HepG2 (cell line): ENCODE data around the gene DNAJB2. TPM values are rescaled to one million over a fixed set of nuclear protein-coding genes. Genes with fewer than 3 reads are reported as not detected.

Source experiments
- NR2F6 ChIP-seq, 2 experiments: IDR thresholded peaks; 2 replicates each; pipeline ENCODE4 v1.6.1; 2016; ENCODE audit warnings: antibody characterized with exemption in 1 of 2, mild to moderate bottlenecking in 1 of 2
- PCBP1 ChIP-seq: fragments of 200-400 bp; formaldehyde crosslinking; IDR thresholded peaks from 2 replicates; pipeline ENCODE4 v1.6.1; 2017; ENCODE audit warnings: mild to moderate bottlenecking, low read depth, low read length, borderline replicate concordance
- PHF8 ChIP-seq: sonication (generic); formaldehyde crosslinking; IDR thresholded peaks from 2 replicates; pipeline ENCODE4 v1.5.0; 2020; ENCODE audit warnings: missing genetic modification reagents
- POGZ ChIP-seq: sonication (generic); formaldehyde crosslinking; IDR thresholded peaks from 2 replicates; pipeline ENCODE4 v1.4.0; 2020; ENCODE audit warnings: mild to moderate bottlenecking, missing genetic modification reagents
- RXRA ChIP-seq: sonication (generic); formaldehyde crosslinking; IDR thresholded peaks from 2 replicates; pipeline ENCODE4 v1.5.1; 2020; ENCODE audit warnings: missing genetic modification reagents
- SCMH1 ChIP-seq: sonication (generic); formaldehyde crosslinking; IDR thresholded peaks from 2 replicates; pipeline ENCODE4 v1.9.0; 2021; ENCODE audit warnings: missing genetic modification reagents, mild to moderate bottlenecking, borderline replicate concordance
- STAT5B ChIP-seq: sonication (generic); formaldehyde crosslinking; IDR thresholded peaks from 2 replicates; pipeline ENCODE4 v1.4.0; 2020; ENCODE audit warnings: missing genetic modification reagents
- TBX3 ChIP-seq: fragments of 450-650 bp; IDR thresholded peaks from 2 replicates; pipeline ENCODE4 v1.6.1; 2017; ENCODE audit warnings: antibody characterized with exemption, mild to moderate bottlenecking, inconsistent platforms, borderline replicate concordance
- ZNF530 ChIP-seq: sonication (generic); formaldehyde crosslinking; IDR thresholded peaks from 2 replicates; pipeline ENCODE4 v1.5.0; 2020; ENCODE audit warnings: low read depth, mild to moderate bottlenecking, missing genetic modification reagents
- ZNF737 ChIP-seq: sonication (generic); formaldehyde crosslinking; IDR thresholded peaks from 2 replicates; pipeline ENCODE4 v1.5.0; 2020; ENCODE audit warnings: missing genetic modification reagents, mild to moderate bottlenecking, borderline replicate concordance
- polyA plus RNA-seq, 8 experiments: library from polyadenylated mRNA; depleted of rRNA in 3 of 8; stranded (reverse) in 7 of 8; unstranded in 1 of 8; fragments of >200 nt; fragmentation: Illumina TruSeq in 4 of 8; extraction: Trizol in 4 of 8; gene quantifications; 2 replicates each; pipeline versions ENCODE4 v1.2.1 to v1.2.3, GENCODE V29; 2011 to 2016; ENCODE audit warnings: low read depth in 4 of 8, missing spikeins in 1 of 8, mixed read lengths in 1 of 8; ENCODE audit not compliant: insufficient read depth in 1 of 8
- total RNA-seq, 5 experiments: library from RNA; depleted of rRNA; stranded (reverse); fragments of >200 nt; fragmentation: Illumina TruSeq; extraction: Trizol; gene quantifications; 2 replicates each; pipeline ENCODE4 v1.2.3, GENCODE V29; 2016; ENCODE audit warnings: low read depth in 1 of 5
- TF ChIP-seq, protein P1 (sequence below): sonication (generic); formaldehyde crosslinking; IDR thresholded peaks from 2 replicates; pipeline ENCODE4 v1.9.0; 2021; ENCODE audit warnings: mild to moderate bottlenecking, missing genetic modification reagents
- TF ChIP-seq, protein P2 (sequence below): sonication (generic); formaldehyde crosslinking; IDR thresholded peaks from 2 replicates; pipeline ENCODE4 v1.4.0; 2020; ENCODE audit warnings: low read depth, missing genetic modification reagents
- TF ChIP-seq, protein P3 (sequence below): sonication (generic); formaldehyde crosslinking; IDR thresholded peaks from 2 replicates; pipeline ENCODE4 v1.5.0; 2020; ENCODE audit warnings: mild to moderate bottlenecking, missing genetic modification reagents
- TF ChIP-seq, protein P4 (sequence below): sonication (generic); formaldehyde crosslinking; conservative IDR thresholded peaks from 2 replicates; pipeline ENCODE4 v1.8.0; 2022; ENCODE audit warnings: low read depth, missing genetic modification reagents

The DNAJB2 gene
- total and polyA plus RNA-seq, 2 of the 13 experiments (the other 11 are each of a cell fraction or from before 2014, with no cell fraction given) = 21.3 to 31.1 TPM

DNA sequence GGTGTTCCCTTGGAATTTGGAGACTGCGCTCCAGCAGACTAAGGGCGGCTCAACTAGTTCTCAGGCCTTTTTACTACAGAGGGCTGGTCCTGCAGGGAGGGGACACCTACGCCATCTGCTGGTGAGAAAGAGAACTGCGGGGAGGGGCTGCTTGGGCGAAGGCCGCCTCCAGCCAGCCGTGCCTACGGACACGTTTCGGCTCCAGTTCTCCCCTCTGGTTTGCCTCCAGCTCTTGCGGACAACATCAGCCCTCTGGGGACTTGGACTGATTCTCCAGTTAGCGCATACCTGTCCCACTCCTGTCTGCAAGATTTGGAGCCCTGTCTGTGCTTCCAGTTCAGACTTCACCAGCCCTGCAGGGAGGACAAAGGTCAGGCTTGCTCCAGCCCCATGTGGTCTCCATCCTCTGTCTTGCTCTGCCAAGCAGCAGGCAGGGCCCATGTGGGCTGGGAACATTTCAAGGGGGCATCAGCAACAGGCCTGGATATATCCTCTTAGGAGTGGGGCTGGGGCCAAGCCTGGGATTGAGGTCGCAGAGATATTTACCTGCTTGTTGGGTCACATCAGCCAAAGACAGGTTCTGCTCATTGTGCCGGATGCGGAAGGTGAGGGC lies 19.7 kb downstream of the DNAJB2 start (continued):
- TF ChIP-seq, protein P1, sequence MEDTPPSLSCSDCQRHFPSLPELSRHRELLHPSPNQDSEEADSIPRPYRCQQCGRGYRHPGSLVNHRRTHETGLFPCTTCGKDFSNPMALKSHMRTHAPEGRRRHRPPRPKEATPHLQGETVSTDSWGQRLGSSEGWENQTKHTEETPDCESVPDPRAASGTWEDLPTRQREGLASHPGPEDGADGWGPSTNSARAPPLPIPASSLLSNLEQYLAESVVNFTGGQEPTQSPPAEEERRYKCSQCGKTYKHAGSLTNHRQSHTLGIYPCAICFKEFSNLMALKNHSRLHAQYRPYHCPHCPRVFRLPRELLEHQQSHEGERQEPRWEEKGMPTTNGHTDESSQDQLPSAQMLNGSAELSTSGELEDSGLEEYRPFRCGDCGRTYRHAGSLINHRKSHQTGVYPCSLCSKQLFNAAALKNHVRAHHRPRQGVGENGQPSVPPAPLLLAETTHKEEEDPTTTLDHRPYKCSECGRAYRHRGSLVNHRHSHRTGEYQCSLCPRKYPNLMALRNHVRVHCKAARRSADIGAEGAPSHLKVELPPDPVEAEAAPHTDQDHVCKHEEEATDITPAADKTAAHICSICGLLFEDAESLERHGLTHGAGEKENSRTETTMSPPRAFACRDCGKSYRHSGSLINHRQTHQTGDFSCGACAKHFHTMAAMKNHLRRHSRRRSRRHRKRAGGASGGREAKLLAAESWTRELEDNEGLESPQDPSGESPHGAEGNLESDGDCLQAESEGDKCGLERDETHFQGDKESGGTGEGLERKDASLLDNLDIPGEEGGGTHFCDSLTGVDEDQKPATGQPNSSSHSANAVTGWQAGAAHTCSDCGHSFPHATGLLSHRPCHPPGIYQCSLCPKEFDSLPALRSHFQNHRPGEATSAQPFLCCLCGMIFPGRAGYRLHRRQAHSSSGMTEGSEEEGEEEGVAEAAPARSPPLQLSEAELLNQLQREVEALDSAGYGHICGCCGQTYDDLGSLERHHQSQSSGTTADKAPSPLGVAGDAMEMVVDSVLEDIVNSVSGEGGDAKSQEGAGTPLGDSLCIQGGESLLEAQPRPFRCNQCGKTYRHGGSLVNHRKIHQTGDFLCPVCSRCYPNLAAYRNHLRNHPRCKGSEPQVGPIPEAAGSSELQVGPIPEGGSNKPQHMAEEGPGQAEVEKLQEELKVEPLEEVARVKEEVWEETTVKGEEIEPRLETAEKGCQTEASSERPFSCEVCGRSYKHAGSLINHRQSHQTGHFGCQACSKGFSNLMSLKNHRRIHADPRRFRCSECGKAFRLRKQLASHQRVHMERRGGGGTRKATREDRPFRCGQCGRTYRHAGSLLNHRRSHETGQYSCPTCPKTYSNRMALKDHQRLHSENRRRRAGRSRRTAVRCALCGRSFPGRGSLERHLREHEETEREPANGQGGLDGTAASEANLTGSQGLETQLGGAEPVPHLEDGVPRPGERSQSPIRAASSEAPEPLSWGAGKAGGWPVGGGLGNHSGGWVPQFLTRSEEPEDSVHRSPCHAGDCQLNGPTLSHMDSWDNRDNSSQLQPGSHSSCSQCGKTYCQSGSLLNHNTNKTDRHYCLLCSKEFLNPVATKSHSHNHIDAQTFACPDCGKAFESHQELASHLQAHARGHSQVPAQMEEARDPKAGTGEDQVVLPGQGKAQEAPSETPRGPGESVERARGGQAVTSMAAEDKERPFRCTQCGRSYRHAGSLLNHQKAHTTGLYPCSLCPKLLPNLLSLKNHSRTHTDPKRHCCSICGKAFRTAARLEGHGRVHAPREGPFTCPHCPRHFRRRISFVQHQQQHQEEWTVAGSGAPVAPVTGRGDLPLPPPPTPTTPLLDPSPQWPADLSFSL = no peak
- TF ChIP-seq PCBP1 = no peak
- no peak for TF ChIP-seq TBX3
- TF ChIP-seq SCMH1 (CRISPR knock-in tag) = no peak
- TF ChIP-seq POGZ (CRISPR knock-in tag) = 0 out of 2 replicates have a peak, but pooled peaks have one; percentile 44
- peak; percentile 18; the same call in 1 of the 2 replicates for TF ChIP-seq NR2F6 (IDR thresholded peaks at IDR 0.05)
- peak; percentile 10; the same call in 1 of the 2 replicates for TF ChIP-seq NR2F6 (CRISPR knock-in tag; IDR thresholded peaks at IDR 0.05)
- TF ChIP-seq ZNF737 (CRISPR knock-in tag) = no peak
- TF ChIP-seq ZNF530 (CRISPR knock-in tag) = no peak
- no peak for TF ChIP-seq STAT5B (CRISPR knock-in tag)
- TF ChIP-seq, protein P2, sequence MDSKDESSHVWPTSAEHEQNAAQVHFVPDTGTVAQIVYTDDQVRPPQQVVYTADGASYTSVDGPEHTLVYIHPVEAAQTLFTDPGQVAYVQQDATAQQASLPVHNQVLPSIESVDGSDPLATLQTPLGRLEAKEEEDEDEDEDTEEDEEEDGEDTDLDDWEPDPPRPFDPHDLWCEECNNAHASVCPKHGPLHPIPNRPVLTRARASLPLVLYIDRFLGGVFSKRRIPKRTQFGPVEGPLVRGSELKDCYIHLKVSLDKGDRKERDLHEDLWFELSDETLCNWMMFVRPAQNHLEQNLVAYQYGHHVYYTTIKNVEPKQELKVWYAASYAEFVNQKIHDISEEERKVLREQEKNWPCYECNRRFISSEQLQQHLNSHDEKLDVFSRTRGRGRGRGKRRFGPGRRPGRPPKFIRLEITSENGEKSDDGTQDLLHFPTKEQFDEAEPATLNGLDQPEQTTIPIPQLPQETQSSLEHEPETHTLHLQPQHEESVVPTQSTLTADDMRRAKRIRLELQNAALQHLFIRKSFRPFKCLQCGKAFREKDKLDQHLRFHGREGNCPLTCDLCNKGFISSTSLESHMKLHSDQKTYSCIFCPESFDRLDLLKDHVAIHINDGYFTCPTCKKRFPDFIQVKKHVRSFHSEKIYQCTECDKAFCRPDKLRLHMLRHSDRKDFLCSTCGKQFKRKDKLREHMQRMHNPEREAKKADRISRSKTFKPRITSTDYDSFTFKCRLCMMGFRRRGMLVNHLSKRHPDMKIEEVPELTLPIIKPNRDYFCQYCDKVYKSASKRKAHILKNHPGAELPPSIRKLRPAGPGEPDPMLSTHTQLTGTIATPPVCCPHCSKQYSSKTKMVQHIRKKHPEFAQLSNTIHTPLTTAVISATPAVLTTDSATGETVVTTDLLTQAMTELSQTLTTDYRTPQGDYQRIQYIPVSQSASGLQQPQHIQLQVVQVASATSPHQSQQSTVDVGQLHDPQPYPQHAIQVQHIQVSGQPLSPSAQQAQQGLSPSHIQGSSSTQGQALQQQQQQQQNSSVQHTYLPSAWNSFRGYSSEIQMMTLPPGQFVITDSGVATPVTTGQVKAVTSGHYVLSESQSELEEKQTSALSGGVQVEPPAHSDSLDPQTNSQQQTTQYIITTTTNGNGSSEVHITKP (CRISPR knock-in tag) = no peak
- TF ChIP-seq, protein P3, sequence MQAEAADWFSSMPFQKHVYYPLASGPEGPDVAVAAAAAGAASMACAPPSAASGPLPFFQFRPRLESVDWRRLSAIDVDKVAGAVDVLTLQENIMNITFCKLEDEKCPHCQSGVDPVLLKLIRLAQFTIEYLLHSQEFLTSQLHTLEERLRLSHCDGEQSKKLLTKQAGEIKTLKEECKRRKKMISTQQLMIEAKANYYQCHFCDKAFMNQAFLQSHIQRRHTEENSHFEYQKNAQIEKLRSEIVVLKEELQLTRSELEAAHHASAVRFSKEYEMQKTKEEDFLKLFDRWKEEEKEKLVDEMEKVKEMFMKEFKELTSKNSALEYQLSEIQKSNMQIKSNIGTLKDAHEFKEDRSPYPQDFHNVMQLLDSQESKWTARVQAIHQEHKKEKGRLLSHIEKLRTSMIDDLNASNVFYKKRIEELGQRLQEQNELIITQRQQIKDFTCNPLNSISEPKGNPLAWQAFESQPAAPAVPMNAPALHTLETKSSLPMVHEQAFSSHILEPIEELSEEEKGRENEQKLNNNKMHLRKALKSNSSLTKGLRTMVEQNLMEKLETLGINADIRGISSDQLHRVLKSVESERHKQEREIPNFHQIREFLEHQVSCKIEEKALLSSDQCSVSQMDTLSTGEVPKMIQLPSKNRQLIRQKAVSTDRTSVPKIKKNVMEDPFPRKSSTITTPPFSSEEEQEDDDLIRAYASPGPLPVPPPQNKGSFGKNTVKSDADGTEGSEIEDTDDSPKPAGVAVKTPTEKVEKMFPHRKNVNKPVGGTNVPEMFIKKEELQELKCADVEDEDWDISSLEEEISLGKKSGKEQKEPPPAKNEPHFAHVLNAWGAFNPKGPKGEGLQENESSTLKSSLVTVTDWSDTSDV (CRISPR knock-in tag) = no peak
- 0 out of 2 replicates have a peak, but pooled peaks have one; percentile 21 for TF ChIP-seq RXRA (CRISPR knock-in tag)
- peak; percentile 22; the same call in 1 of the 2 replicates for TF ChIP-seq PHF8 (CRISPR knock-in tag)
- TF ChIP-seq, protein P4, sequence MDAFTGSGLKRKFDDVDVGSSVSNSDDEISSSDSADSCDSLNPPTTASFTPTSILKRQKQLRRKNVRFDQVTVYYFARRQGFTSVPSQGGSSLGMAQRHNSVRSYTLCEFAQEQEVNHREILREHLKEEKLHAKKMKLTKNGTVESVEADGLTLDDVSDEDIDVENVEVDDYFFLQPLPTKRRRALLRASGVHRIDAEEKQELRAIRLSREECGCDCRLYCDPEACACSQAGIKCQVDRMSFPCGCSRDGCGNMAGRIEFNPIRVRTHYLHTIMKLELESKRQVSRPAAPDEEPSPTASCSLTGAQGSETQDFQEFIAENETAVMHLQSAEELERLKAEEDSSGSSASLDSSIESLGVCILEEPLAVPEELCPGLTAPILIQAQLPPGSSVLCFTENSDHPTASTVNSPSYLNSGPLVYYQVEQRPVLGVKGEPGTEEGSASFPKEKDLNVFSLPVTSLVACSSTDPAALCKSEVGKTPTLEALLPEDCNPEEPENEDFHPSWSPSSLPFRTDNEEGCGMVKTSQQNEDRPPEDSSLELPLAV = no peak
